Skeletal muscle tissue (tissue), 4 donors: ENCODE measurements around the gene KRTAP5-2. TPM values are rescaled to one million over a fixed set of nuclear protein-coding genes. Genes with fewer than 3 reads are reported as not detected.

Experiments used
- H3K27ac ChIP-seq: one replicate; pipeline ENCODE4 v1.7.0; 2013; ENCODE audit warnings: mild to moderate bottlenecking, low read depth, low read length, inconsistent platforms
- H3K27me3 ChIP-seq, 3 donors: one replicate each; pipeline ENCODE4 v1.7.0; 2013; ENCODE audit warnings: low read length in 3 of 3; ENCODE audit not compliant: control insufficient read depth in 3 of 3, insufficient read depth in 3 of 3
- H3K36me3 ChIP-seq, 3 donors: one replicate each; pipeline ENCODE4 v1.7.0; 2013; ENCODE audit warnings: low read length in 3 of 3; ENCODE audit not compliant: control insufficient read depth in 3 of 3, insufficient read depth in 3 of 3
- H3K4me1 ChIP-seq, 3 donors: one replicate each; pipeline ENCODE4 v1.7.0; 2013; ENCODE audit warnings: low read length in 3 of 3, mild to moderate bottlenecking in 3 of 3; ENCODE audit not compliant: control insufficient read depth in 3 of 3, insufficient read depth in 3 of 3
- H3K4me3 ChIP-seq, 3 donors: one replicate each; pipeline ENCODE4 v1.7.0; 2013; ENCODE audit warnings: low read length in 3 of 3
- H3K9ac ChIP-seq, 3 donors: one replicate each; pipeline ENCODE4 v1.7.0; 2013; ENCODE audit warnings: low read length in 3 of 3, mild to moderate bottlenecking in 3 of 3, moderate library complexity in 2 of 3, low read depth in 1 of 3
- H3K9me3 ChIP-seq, 3 donors: one replicate each; pipeline ENCODE4 v1.7.0; 2013; ENCODE audit warnings: low read length in 3 of 3; ENCODE audit not compliant: control insufficient read depth in 3 of 3
- total RNA-seq: library from RNA; depleted of rRNA; stranded (reverse); fragments of >200 nt; gene quantifications from one replicate; pipeline ENCODE4 v1.2.3, GENCODE V29; 2014
- donor health status: Osteomylitis.

KRTAP5-2 gene
- total RNA-seq, 1 donor from 2014 or later: not detected

DNA sequence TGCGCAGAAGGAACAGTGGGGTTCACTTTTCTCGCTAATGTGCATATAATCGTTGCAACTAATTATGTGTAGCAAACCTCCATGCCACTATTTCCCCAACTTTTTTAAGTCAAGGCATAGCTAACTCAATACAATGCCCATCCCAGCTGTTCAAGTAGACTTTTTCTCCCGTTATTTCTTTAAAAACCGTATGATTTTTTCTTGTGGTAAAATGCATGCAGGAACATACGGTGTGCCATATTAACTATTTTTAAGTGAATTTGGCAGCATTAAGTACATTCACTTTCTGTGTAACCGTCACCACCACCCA lies 23.2 kb downstream of the KRTAP5-2 start:
- no peaks in the 10 kb centered on the region for H3K36me3 ChIP-seq
- peaks cover 0 to 4% (median 4%) of the 10 kb centered on the region in 3 donors for H3K9me3 ChIP-seq
- H3K4me3 ChIP-seq: no peak overlapping the region
- H3K4me1 ChIP-seq: peaks cover 9 to 27% (median 26%) of the 10 kb centered on the region in 3 donors
- no peak overlapping the region for H3K27ac ChIP-seq
- H3K27me3 ChIP-seq: peaks cover 0 to 4% (median 0%) of the 10 kb centered on the region in 3 donors
- H3K9ac ChIP-seq: no peak overlapping the region

DNA sequence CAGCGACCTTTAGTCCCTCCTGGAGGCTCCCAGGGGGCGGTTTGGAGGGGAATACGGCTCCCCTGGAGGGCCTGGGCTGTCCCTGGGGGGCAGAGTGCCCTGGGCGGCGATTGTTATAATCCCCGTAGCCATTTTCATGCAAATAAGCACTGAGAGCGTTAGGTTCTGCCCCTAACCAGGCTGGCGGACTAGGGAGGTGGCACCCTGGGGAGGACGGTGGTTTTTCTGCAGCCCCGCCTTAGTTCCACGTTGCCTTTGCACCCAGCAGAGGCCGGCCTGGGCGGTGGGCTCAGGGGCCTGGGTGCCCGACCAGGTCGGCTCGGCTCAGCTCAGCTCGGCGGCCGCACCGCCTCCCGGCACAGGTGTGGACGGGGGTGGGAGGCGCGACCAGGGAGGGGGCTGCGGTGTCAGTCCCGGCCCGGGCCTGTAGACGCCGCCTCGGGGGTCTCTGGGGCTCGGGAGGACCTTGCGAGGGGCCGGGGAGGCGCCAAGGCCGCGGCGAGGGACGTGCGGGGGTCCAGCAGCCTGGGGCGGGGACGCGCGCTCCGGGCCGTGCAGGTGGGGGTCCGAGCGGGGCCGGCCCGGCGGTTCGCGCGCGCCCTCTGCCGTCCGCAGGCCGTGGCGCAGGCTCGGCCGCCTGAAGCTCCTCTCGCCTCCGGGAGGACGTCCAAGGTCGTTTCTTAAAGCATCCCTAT lies 23.7 kb downstream of the KRTAP5-2 start:
- Histone ChIP-seq H3K36me3 (no peaks in the 10 kb centered on the region), H3K4me1 (peaks cover 11 to 32% (median 31%) of the 10 kb centered on the region in 3 donors), H3K27ac (peak overlapping the region; percentile 81), H3K27me3 (peaks cover 0 to 4% (median 0%) of the 10 kb centered on the region in 3 donors), H3K9ac (peak overlapping the region; percentile 51 to 81 (median 65)), H3K4me3 (peak overlapping the region in 2 of 3 donors; percentile 52 to 67), H3K9me3 (peaks cover 0 to 4% (median 4%) of the 10 kb centered on the region in 3 donors)

DNA sequence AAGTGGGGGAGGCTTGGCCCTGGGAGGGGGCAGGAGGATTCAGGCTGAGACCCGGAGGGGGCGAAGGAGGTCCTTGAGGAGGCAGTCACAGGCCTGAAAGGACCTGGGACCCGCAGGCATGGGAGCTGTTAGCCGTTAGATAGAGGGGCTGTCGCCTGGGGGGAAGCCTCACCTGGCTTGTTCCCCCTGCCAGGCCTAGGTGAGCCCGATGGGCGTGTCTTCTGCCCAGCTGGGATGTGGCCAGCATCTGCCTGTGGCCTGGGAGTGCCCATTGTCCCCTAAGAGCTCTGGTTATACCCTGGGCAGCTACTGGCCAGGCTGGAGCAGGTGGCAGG lies 24.2 kb downstream of the KRTAP5-2 start:
- Histone ChIP-seq H3K9me3 (peaks cover 0 to 4% (median 4%) of the 10 kb centered on the region in 3 donors), H3K27me3 (peaks cover 0 to 4% (median 0%) of the 10 kb centered on the region in 3 donors), H3K4me3 (peak overlapping the region in 2 of 3 donors; percentile 52 to 67), H3K9ac (peak overlapping the region in 2 of 3 donors; percentile 65 to 81), H3K27ac (peak overlapping the region; percentile 81), H3K4me1 (peaks cover 12 to 36% (median 36%) of the 10 kb centered on the region in 3 donors), H3K36me3 (no peaks in the 10 kb centered on the region)

DNA sequence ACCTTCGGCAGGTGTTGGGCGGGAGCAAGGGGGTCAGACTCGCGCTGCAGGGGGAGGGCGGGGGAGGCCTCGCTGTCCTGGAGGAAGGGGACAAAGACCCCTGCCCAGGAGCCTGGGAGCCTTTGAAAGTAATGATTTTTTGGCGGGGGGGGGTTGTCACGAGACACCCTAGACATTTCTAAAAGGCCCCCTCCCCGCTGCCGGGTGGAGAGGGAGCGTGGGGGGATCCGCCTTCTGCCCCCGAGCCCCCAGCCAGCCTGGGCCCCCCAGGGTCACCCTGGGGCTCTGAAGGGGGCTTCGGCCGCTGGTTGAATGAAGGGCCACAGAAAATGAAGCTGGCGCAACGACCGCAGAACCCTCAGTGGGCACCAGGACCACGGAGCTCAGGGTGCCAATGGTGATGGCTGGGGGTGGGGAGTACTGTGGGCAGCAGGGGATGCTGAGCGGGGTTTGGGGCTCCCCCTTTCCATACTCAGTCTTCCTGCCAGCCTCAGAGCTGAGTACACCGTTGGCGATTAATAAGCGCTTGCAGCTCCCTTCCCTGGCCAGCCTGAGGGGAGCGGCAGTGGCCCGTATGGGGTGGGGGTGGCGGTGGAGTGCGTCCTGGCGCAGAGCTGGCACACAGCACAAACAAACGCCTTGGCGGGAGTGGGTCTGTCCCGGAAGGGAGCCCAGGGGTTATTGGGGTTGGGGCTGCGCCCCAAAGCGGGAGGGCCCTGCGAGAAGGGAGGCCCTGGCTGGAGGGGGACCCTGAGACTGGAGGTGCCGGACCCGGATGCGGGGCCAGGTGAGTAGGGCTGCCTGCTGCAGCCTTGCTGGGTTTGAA lies 24.8 kb downstream of the KRTAP5-2 start:
- peaks cover 0 to 1% (median under 1%) of the 10 kb centered on the region in 3 donors for H3K9me3 ChIP-seq
- peak overlapping the region in 2 of 3 donors; percentile 40 to 71 for H3K4me3 ChIP-seq
- peaks cover 12 to 42% (median 42%) of the 10 kb centered on the region in 3 donors for H3K4me1 ChIP-seq
- H3K9ac ChIP-seq: peak overlapping the region in 2 of 3 donors; percentile 79 to 81
- peak overlapping the region; percentile 81 for H3K27ac ChIP-seq
- H3K27me3 ChIP-seq: peaks cover 0 to 4% (median 0%) of the 10 kb centered on the region in 3 donors
- no peaks in the 10 kb centered on the region for H3K36me3 ChIP-seq

DNA sequence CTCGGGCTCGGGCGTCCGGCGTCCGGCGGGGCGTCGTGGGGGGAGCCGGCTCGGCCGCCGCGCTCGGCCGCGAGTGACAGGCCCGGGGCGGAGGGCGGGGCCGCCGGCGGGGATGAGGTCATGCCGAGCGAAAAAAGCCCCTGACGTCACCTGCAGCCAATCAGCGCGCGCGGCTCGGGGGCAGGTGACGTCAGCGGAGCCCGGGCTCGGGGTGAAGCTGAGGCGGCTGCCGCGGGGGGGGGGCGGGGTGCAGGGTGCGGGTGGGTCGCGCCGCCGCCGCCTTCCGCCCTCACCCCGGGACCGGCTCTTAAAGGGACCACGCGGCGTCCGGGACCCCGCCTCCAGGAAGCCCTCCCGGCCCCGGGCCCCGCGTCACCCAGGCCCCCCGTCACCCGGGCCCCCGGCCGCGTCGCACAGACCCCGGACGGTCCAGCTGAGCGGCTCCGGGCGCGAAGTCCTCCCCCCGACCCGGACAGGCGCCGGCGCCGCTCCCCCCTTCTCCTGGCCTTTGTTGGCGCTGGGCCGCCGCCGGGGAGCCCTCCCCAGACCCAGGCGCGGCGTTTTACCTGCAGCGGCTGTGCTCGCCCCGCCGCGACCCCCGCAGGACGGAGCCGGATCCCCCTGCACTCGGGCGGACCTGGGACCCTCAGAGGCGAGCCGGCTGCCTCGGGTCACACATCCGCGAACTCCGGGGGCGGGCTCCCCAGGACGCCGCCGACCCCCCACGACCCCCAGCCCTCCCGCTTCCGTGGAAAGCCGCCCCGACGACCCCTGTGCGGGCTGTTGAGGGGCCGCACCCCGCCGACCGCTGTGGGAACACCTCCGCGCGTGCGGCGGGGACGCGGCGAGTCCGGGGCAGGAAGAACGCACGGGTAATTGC lies 25.7 kb downstream of the KRTAP5-2 start, which contains the start of gene DUSP8:
DUSP8 (minus strand) TSS at position 75 of the 880 bp plus-strand sequence. CDS start 6,445 bp downstream, outside the sequence.
- peaks cover 17 to 50% (median 50%) of the 10 kb centered on the region in 3 donors for H3K4me1 ChIP-seq
- peaks cover 0 to 4% (median 0%) of the 10 kb centered on the region in 3 donors for H3K27me3 ChIP-seq
- H3K4me3 ChIP-seq: peak within 1 kb of the TSS in 2 of 3 donors; percentile 62 to 75
- peak within 1 kb of the TSS; percentile 81 for H3K27ac ChIP-seq
- no peaks in the 10 kb centered on the region for H3K36me3 ChIP-seq
- H3K9ac ChIP-seq: peak within 1 kb of the TSS in 2 of 3 donors; percentile 79 to 83
- no peaks in the 10 kb centered on the region for H3K9me3 ChIP-seq

DNA sequence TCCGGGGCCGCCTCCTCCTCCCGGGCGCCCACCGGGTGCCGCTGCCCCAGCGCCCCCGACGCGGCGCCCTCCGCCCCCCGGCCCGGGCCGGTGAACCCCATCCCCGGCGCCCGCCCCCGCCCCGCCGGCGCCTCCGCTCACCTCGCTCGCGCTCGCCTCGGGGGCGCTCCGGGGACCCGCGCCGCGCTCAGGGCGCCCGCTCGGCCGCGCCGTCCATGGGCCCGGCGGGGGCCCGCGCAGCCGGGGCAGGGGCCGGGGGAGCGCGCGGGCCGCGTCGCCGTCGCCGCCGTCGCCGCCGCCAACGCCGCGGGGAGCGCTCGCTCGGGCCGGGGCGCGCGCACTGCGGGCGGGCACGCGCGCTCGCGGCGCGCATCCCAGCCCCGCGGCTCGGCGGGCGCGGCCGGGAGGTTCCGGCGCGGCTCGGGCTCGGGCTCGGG lies 26.3 kb downstream of the KRTAP5-2 start:
- Histone ChIP-seq H3K36me3 (no peaks in the 10 kb centered on the region), H3K9me3 (no peaks in the 10 kb centered on the region), H3K27me3 (peaks cover 0 to 4% (median 0%) of the 10 kb centered on the region in 3 donors), H3K4me1 (peaks cover 21 to 57% (median 57%) of the 10 kb centered on the region in 3 donors), H3K9ac (peak overlapping the region in 2 of 3 donors; percentile 78 to 83), H3K27ac (peak overlapping the region; percentile 73), H3K4me3 (peak overlapping the region in 2 of 3 donors; percentile 62 to 75)

DNA sequence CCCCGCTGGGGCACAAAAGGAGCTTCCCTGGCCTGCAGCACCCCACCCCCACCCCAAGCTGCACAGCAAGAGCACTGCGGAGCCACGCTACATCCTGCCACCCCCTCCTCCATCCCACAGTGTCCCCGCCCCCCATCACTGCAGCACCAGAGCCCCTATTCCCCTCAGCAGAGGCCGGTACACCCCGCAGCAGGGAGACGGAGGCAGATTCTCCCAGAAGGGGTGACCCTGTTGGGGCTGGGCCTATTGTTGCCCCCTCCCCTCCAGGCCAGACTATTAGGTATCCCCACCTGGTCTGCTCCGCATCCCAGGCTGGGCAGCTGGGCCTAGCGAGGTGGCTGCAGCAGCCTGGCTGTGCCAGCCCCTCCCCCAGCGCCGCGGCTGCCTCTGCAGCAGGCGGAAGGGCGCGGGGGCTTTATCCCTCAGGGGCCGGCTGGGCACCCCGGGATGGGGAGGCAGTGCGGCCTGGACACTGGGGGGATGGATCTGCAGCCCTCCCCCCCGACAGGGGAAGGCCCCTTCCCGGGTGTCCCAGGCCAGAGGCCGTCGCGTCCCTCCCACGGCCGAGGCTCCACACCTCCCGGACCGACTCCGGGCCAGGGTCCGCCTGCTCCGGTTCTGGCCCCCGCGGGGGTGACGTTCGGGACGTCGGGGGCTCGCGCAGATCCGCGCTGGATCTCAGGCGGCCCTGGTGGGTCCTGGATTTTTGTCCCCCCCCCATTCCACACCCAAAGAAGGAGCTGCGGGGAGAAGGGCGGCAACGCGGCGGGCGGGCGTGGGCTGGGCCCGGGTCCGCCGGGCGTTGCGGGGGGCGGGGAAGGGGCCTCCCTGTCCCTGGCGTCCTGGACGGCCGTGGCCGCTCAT lies 27.0 kb downstream of the KRTAP5-2 start:
- Histone ChIP-seq H3K36me3 (no peaks in the 10 kb centered on the region), H3K4me3 (peak overlapping the region in 2 of 3 donors; percentile 62 to 75), H3K27ac (peak overlapping the region; percentile 73), H3K4me1 (peaks cover 21 to 63% (median 63%) of the 10 kb centered on the region in 3 donors), H3K9ac (peak overlapping the region in 2 of 3 donors; percentile 78 to 83), H3K27me3 (peaks cover 0 to 4% (median 0%) of the 10 kb centered on the region in 3 donors), H3K9me3 (no peaks in the 10 kb centered on the region)

DNA sequence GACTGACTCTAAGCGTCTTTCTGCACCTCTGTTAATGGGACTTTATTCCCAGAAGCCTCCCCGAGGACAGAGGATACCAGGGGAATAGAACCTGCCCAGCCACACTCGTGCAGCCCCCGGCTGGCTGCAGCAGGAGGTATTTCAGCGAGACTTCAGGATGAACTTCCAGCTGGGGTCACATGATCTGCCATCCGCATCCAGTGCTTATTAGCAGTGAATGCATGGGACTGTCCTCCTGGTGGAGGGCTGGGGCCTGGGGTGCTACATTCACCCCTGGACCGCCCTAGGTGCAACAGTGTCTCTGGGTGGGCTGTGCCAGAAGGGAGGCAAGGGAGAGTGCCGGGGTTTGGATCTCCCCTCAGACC lies 27.6 kb downstream of the KRTAP5-2 start:
- Histone ChIP-seq H3K4me3 (peak overlapping the region in 1 of 3 donors; percentile 75), H3K27me3 (peaks cover 0 to 4% (median 0%) of the 10 kb centered on the region in 3 donors), H3K9me3 (no peaks in the 10 kb centered on the region), H3K4me1 (peaks cover 21 to 69% (median 68%) of the 10 kb centered on the region in 3 donors), H3K36me3 (no peaks in the 10 kb centered on the region), H3K9ac (peak overlapping the region in 2 of 3 donors; percentile 14 to 64), H3K27ac (peak overlapping the region; percentile 73)
